ENCODE data around the gene PNISR.

PNISR gene

GRCh38 chr6:99409672-99410071, 15.4 kb downstream of the PNISR start:
- DNase-seq (ENCODE audit: low read depth, low spot score) = no peak

GRCh38 chr6:99407076-99407475, 18.0 kb downstream of the PNISR start:
- DNase-seq (ENCODE audit: low read depth, low spot score) = no peak

GRCh38 chr6:99402448-99402847, 22.7 kb downstream of the PNISR start:
- DNase-seq (ENCODE audit: low read depth, low spot score) = no peak

GRCh38 chr6:99397287-99397686, 27.8 kb downstream of the PNISR start:
- no peak for DNase-seq (ENCODE audit: low read depth, low spot score)

GRCh38 chr6:99393698-99394531, 31.2 kb downstream of the PNISR start, which contains the start of gene COQ3:
Gene COQ3, minus strand, starts transcription at chr6:99394195. Its CDS starts 16 bp downstream, at chr6:99394179.
- DNase-seq (ENCODE audit: low read depth, low spot score) = peak; percentile 49

- no peak for DNase-seq (ENCODE audit: low read depth, low spot score)
These were observed 31.8 kb downstream of the PNISR start for GRCh38 chr6:99393366-99393697.

GRCh38 chr6:99390896-99391295, 34.2 kb downstream of the PNISR start:
- no peak for DNase-seq (ENCODE audit: low read depth, low spot score)

GRCh38 chr6:99384507-99384906, 40.6 kb downstream of the PNISR start:
- no peak for DNase-seq (ENCODE audit: low read depth, low spot score)

- no peak for DNase-seq (ENCODE audit: low read depth, low spot score)
These were observed 46.5 kb downstream of the PNISR start for GRCh38 chr6:99378636-99379035.

- no peak for DNase-seq (ENCODE audit: low read depth, low spot score)
These were observed 55.6 kb downstream of the PNISR start for GRCh38 chr6:99369533-99369932.

GRCh38 chr6:99366852-99367251, 58.3 kb downstream of the PNISR start:
- DNase-seq (ENCODE audit: low read depth, low spot score) = no peak

- DNase-seq (ENCODE audit: low read depth, low spot score) = no peak
These were observed 61.1 kb downstream of the PNISR start for GRCh38 chr6:99364026-99364425.

- DNase-seq (ENCODE audit: low read depth, low spot score) = no peak
These were observed 62.3 kb downstream of the PNISR start for GRCh38 chr6:99362678-99363268.

GRCh38 chr6:99359800-99360199, 65.3 kb downstream of the PNISR start:
- DNase-seq (ENCODE audit: low read depth, low spot score) = no peak

- DNase-seq (ENCODE audit: low read depth, low spot score) = no peak
These were observed 68.5 kb downstream of the PNISR start for GRCh38 chr6:99356641-99357040.

GRCh38 chr6:99354983-99355382, 70.1 kb downstream of the PNISR start:
- no peak for DNase-seq (ENCODE audit: low read depth, low spot score)

- no peak for DNase-seq (ENCODE audit: low read depth, low spot score)
These were observed 72.0 kb downstream of the PNISR start for GRCh38 chr6:99353126-99353525.

GRCh38 chr6:99350573-99350972, 74.5 kb downstream of the PNISR start:
- DNase-seq (ENCODE audit: low read depth, low spot score) = no peak

- DNase-seq (ENCODE audit: low read depth, low spot score) = no peak
These were observed 75.7 kb downstream of the PNISR start, which contains the start of gene FAXC for GRCh38 chr6:99349171-99350141. Gene FAXC, minus strand, starts transcription at chr6:99349674. Its CDS starts 302 bp downstream, at chr6:99349372.

- no peak for DNase-seq (ENCODE audit: low read depth, low spot score)
These were observed 76.6 kb downstream of the PNISR start for GRCh38 chr6:99348288-99349170.

All from smooth muscle cell of the brain vasculature (primary cell).